BLaER1 (cell line): ENCODE data around the gene ADGRD1.
A peak's percentile ranks its signal among the peaks of the same experiment; 100 is the strongest.

Experiments
- H3K27ac ChIP-seq: shearing (Covaris generic); formaldehyde crosslinking; 2 replicates; pipeline ENCODE4 v1.8.1; 2022
- H3K27me3 ChIP-seq: shearing (Covaris generic); formaldehyde crosslinking; 2 replicates; pipeline ENCODE4 v1.8.1; 2022
- H3K36me3 ChIP-seq: shearing (Covaris generic); formaldehyde crosslinking; 2 replicates; pipeline ENCODE4 v1.8.1; 2022
- H3K4me1 ChIP-seq: shearing (Covaris generic); formaldehyde crosslinking; 2 replicates; pipeline ENCODE4 v1.8.1; 2022
- H3K4me2 ChIP-seq: shearing (Covaris generic); formaldehyde crosslinking; 2 replicates; pipeline ENCODE4 v1.8.1; 2022
- H3K4me3 ChIP-seq: shearing (Covaris generic); formaldehyde crosslinking; 2 replicates; pipeline ENCODE4 v1.8.1; 2022
- H3K9ac ChIP-seq: shearing (Covaris generic); formaldehyde crosslinking; 2 replicates; pipeline ENCODE4 v1.8.1; 2022
- H3K9me3 ChIP-seq: shearing (Covaris generic); formaldehyde crosslinking; 2 replicates; pipeline ENCODE4 v1.8.1; 2022
- H4K20me1 ChIP-seq: shearing (Covaris generic); formaldehyde crosslinking; 2 replicates; pipeline ENCODE4 v1.8.1; 2022
- Cebpa-rat ChIP-seq: shearing (Covaris generic); IDR thresholded peaks from 2 replicates; pipeline ENCODE4 v1.8.1; 2022

The ADGRD1 gene

DNA sequence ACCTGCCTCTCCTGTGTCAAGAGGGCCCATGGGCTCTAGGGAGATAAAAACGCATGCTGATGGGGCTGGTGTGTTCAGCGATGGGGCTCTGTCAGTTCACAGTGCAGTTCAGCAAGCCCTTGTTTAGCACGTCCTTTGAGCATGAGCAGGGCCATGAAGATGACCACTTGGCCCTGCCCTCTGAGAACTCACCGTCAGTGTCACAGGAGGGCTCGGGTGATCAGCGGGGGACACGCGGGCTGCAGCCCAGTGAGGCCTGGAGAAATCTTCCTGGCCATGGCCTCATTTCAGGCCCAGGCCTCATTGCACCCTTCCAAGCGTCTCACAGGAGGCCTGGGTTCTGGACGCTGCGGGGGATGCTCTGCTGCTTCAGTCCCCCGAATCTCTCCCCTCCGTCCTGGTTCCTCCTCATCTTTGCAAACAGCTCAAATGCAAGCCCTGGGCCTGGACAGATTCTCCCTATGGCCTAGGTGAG, 181.6 kb downstream of the ADGRD1 start:
- peaks cover 18% of the 10 kb centered on the region; the same call in 1 of the 2 replicates for H3K36me3 ChIP-seq
- TF ChIP-seq Cebpa-rat: no peak
- no peaks in the 10 kb centered on the region for H3K9me3 ChIP-seq
- H4K20me1 ChIP-seq: no peaks in the 10 kb centered on the region
- no peak overlapping the region for H3K9ac ChIP-seq
- H3K27ac ChIP-seq: no peak overlapping the region
- no peak overlapping the region for H3K4me3 ChIP-seq
- H3K4me1 ChIP-seq: peaks cover 34% of the 10 kb centered on the region
- H3K27me3 ChIP-seq: no peaks in the 10 kb centered on the region
- H3K4me2 ChIP-seq: no peak overlapping the region

DNA sequence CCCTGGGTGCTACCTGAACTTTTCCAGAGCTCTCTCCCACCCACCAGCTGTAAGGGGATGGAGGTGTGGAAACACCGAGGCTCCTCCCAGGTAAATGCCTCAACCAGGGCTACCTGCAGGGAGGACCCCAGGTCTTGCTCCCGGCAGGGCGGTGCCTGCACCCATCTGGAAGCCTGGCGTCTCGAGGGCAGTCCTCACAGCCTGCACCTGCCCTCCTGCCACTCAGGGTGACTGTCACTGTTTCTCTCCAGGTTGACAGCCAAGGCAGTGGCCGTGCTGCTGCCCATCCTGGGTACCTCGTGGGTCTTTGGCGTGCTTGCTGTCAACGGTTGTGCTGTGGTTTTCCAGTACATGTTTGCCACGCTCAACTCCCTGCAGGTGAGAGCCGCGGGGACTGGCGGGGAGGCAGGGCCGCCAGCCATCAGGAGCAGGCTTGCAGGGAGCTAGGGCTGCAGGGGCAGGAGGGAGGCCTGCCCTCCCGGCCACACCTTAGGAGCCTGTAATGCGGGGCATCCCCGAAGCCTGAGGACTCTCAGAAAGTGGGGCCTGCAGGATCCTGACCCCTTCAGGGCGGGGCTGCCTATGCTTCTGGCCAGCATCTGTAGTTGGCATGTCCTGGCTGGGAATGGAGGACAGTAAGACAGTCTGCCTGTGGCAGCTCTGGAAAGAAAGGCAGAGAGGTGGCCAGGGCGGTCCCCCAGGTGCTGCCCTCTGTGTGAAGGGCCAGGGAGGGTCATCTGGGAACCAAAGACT, 182.3 kb downstream of the ADGRD1 start:
- H4K20me1 ChIP-seq: no peaks in the 10 kb centered on the region
- H3K4me3 ChIP-seq: no peak overlapping the region
- H3K36me3 ChIP-seq: peaks cover 18% of the 10 kb centered on the region; the same call in 1 of the 2 replicates
- H3K4me2 ChIP-seq: no peak overlapping the region
- H3K4me1 ChIP-seq: peaks cover 40% of the 10 kb centered on the region
- H3K9me3 ChIP-seq: no peaks in the 10 kb centered on the region
- H3K27ac ChIP-seq: no peak overlapping the region
- no peak overlapping the region for H3K9ac ChIP-seq
- H3K27me3 ChIP-seq: no peaks in the 10 kb centered on the region
- TF ChIP-seq Cebpa-rat: no peak

DNA sequence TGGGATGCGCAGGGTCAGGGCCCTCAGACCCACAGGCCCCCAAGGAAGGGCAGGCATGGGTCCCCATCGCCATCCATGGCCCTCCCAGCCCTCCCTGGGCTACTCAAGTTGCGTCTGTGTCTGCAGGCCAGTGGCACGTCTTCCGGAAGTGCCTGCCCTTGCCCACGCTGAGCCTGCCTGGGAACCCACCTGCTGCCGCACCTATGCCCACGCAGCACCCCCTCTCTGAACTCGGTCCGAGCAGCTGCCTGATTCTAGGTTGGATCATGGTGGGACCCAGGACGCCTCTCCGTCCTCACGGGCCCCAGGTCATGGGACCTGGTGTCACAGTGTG, 182.8 kb downstream of the ADGRD1 start:
- Histone ChIP-seq H4K20me1 (no peaks in the 10 kb centered on the region), H3K27ac (no peak overlapping the region), H3K9ac (no peak overlapping the region), H3K4me3 (no peak overlapping the region), H3K4me2 (no peak overlapping the region), H3K27me3 (no peaks in the 10 kb centered on the region), H3K36me3 (peaks cover 18% of the 10 kb centered on the region; the same call in 1 of the 2 replicates), H3K4me1 (peaks cover 41% of the 10 kb centered on the region), H3K9me3 (no peaks in the 10 kb centered on the region)
- TF ChIP-seq Cebpa-rat: no peak

DNA sequence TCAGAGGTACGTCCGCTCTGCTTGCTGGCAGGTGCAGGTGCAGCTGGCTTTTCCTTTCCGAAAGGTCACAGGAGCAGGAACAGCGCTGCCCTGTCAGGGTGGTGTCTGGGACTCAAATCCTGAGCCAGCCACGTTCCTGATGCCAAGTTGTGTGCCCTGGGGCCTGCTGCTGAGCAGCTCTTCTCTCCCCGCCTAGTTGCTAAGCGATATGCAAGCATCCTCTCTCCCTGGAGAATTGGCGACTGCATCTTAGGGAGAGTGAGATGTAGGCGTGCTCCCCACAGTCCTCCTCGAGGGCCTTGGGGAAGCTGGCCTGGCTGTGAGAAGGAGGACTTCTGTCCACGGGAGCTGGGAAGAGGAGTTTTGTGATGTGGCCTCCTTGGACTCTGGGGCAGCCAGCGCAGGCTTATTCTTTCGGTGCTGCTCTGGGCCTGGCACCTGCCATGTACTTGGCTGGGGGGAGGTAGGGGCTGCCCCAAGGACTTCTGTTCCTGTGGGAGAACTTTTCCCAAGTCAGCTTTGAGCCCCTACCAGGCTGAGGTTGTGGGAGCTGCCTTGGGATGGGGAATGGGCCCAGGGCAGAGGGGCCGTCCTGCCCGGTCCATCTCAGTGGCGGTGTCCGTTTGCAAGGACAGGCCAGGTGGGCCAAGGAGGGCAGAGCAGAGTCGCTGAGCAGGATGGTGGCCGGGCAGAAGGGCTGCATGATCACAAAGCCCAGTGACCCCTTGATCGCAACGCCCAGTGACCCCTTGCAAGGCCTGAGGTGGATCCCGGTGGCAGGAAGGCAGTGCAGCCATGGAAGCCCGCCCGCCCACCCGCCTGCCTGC, 183.5 kb downstream of the ADGRD1 start:
- Histone ChIP-seq H3K27ac (no peak overlapping the region), H3K4me3 (no peak overlapping the region), H3K36me3 (peaks cover 18% of the 10 kb centered on the region; the same call in 1 of the 2 replicates), H3K9me3 (no peaks in the 10 kb centered on the region), H3K9ac (no peak overlapping the region), H4K20me1 (no peaks in the 10 kb centered on the region), H3K27me3 (no peaks in the 10 kb centered on the region), H3K4me1 (peaks cover 38% of the 10 kb centered on the region), H3K4me2 (no peak overlapping the region)
- TF ChIP-seq Cebpa-rat: no peak

DNA sequence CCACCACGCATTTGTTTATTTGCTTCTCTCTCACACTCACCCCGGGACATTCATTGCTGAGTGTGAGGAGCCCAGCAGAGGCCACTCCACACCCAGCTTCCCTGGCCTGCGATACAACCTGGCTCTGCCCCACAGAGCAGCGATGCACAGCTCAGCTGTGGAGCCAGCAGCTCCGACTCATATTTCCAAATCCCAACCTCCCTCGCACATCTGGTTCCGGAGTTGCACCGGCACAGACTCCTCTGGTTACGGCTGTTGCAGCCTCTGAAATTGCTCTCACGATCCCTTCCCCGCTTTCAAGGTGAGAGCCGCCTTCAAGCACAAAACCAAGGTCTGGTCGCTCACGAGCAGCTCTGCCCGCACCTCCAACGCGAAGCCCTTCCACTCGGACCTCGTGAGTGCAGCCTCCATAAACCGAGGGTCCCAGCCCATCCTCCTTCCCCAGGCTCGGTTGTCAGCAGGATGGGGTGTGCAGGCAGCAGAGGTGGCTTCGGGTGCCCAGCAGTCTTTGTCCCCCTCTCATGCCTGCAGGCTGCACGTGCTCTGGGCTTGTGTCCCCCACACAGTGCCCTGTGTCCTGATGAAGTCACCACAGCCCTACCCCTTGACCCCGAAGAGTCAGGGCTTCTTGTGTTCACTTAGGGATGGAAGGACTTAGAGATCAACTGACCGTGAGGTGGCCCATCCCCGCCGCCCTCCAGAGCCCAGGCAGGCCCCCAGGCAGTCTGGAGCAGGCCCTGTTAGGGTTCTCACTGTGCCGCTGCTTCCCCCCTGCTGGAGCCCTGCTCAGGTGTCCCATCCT, 184.3 kb downstream of the ADGRD1 start:
- Histone ChIP-seq H4K20me1 (no peaks in the 10 kb centered on the region), H3K4me3 (no peak overlapping the region), H3K27me3 (no peaks in the 10 kb centered on the region), H3K4me1 (peaks cover 37% of the 10 kb centered on the region), H3K9ac (no peak overlapping the region), H3K27ac (no peak overlapping the region), H3K9me3 (no peaks in the 10 kb centered on the region), H3K4me2 (peak overlapping the region; percentile 37), H3K36me3 (peaks cover 18% of the 10 kb centered on the region; the same call in 1 of the 2 replicates)
- no peak for TF ChIP-seq Cebpa-rat

DNA sequence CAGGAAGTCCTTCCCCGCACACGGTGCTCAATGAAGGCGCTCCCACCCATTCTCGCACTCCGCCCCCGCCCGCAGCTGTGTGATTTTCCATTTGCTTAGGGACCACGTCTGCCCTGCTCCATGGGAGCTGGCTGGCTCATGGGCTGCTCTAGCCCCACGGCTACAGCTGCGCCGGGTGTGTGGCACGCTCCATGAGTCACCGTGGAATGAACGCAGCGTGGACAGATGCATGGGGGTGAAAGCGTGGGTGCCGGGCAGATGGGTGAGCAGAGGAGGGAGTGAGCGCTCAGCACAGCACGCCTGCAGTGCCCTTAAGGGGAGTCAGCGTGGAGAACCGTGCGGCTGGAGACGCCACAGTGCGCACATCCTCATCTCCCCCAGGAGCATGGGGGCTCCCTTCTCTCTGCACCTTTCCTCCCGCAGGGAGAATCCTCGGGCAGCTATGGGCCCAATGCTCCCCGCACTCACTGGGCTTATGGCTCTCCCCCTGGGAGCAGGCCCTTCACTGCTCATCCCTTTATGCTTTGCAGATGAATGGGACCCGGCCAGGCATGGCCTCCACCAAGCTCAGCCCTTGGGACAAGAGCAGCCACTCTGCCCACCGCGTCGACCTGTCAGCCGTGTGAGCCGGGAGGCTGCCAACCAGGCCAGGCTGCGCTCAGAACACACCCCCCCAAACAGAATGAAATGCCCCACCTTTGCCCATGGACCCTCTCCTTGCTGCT, 185.1 kb downstream of the ADGRD1 start:
- no peak overlapping the region for H3K9ac ChIP-seq
- TF ChIP-seq Cebpa-rat: no peak
- H3K4me1 ChIP-seq: peaks cover 39% of the 10 kb centered on the region
- H3K4me2 ChIP-seq: peak overlapping the region; percentile 37
- no peak overlapping the region for H3K27ac ChIP-seq
- H3K27me3 ChIP-seq: no peaks in the 10 kb centered on the region
- H3K9me3 ChIP-seq: no peaks in the 10 kb centered on the region
- no peak overlapping the region for H3K4me3 ChIP-seq
- H4K20me1 ChIP-seq: no peaks in the 10 kb centered on the region
- H3K36me3 ChIP-seq: peaks cover 18% of the 10 kb centered on the region; the same call in 1 of the 2 replicates

DNA sequence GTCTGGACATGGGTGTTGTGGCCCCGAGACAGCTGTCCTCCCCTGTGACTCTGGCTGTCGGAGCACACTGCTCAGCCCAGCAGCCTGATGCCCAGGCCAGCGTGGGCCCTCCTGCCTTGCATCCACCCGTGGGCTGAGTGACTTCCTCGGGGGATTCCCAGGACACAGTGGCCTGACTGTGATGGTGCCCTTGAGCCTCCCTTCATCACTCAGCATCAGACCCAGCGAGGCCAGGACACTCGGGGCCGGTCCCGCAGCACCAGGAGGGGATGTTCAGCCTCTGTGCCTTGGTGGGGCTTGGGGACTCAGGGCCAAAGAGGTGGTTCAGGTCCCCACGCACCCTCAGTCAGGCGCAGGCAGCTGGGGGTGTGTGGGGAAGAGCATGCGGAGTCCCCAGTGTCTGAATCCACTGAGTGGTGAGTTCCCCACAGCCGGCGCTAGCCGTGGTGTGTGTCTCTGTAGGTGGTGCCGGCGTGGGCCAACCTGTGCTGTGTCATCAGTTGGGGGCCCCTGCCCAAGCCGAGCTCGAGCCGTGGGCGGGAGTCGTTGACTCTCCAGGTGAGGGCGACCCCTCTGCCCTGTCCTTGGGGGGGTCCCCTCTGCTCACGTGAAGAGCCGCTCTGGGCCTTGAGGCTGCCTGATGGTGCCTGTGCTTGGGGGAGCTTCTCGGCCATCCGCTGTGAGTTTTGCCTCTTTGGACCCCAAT, 185.8 kb downstream of the ADGRD1 start:
- H3K9ac ChIP-seq: no peak overlapping the region
- TF ChIP-seq Cebpa-rat: no peak

DNA sequence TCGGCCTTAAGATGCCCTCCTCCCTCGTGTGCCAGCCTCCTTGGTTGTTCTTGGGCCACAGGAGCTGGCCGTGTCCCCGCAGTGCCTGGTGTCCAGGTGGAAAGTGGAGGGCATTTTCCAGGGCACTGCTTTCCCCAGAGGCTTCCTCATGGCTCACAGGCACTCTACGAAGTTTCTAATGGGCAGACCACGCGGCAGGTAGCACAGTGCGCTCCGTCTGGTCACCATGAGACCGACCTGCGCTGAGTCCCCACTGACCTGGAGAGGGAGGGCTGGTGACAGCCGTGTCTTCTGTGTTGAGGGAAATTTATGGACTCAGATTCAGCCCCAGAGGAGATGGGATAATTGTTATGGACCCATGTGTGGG, 186.3 kb downstream of the ADGRD1 start:
- TF ChIP-seq Cebpa-rat: no peak
- no peak overlapping the region for H3K4me2 ChIP-seq

More for the DNA sequence above, 185.8 kb downstream of the ADGRD1 start:
- peaks cover 45% of the 10 kb centered on the region for H3K4me1 ChIP-seq
- H3K4me2 ChIP-seq: peak overlapping the region; percentile 37
- no peaks in the 10 kb centered on the region for H3K9me3 ChIP-seq
- H3K27me3 ChIP-seq: no peaks in the 10 kb centered on the region
- H3K27ac ChIP-seq: no peak overlapping the region
- peaks cover 17% of the 10 kb centered on the region; the same call in 1 of the 2 replicates for H3K36me3 ChIP-seq
- no peaks in the 10 kb centered on the region for H4K20me1 ChIP-seq
- no peak overlapping the region for H3K4me3 ChIP-seq

DNA sequence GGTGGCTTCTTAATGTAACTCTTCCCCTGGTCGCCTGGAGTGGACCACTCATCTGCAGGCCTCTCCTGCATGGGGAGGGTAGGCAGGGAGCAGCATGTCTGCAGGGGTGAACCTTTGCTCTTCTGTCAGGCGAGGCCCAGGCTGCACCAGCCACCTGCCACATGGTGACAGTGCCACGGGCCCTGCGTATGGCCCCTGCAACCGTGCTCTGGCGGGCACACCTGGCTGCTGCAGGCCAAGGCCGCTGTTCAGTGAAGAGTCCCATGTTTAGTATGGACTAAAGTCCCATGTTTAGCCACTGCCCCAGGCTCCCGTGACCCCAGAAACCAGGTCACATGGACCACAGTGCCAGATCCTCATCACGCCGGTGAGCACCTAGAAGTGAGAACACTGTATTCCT, 187.0 kb downstream of the ADGRD1 start:
- H3K4me1 ChIP-seq: peaks cover 45% of the 10 kb centered on the region
- no peaks in the 10 kb centered on the region for H3K9me3 ChIP-seq
- no peak for TF ChIP-seq Cebpa-rat
- no peak overlapping the region for H3K9ac ChIP-seq
- H3K36me3 ChIP-seq: peaks cover 5% of the 10 kb centered on the region; the same call in 1 of the 2 replicates
- H4K20me1 ChIP-seq: no peaks in the 10 kb centered on the region
- H3K4me2 ChIP-seq: no peak overlapping the region
- no peak overlapping the region for H3K27ac ChIP-seq
- no peak overlapping the region for H3K4me3 ChIP-seq
- no peaks in the 10 kb centered on the region for H3K27me3 ChIP-seq

More for the DNA sequence above, 186.3 kb downstream of the ADGRD1 start:
- Histone ChIP-seq H3K36me3 (peaks cover 12% of the 10 kb centered on the region; the same call in 1 of the 2 replicates), H3K9me3 (no peaks in the 10 kb centered on the region), H3K27ac (no peak overlapping the region), H3K4me1 (peaks cover 45% of the 10 kb centered on the region), H3K4me3 (no peak overlapping the region), H4K20me1 (no peaks in the 10 kb centered on the region), H3K9ac (no peak overlapping the region), H3K27me3 (no peaks in the 10 kb centered on the region)
